Measurements from ENCODE around the gene GPR87. TPM values are rescaled to one million over a fixed set of nuclear protein-coding genes. Genes with fewer than 3 reads are reported as not detected.

Gene GPR87
- total RNA-seq, 4 donors from 2014 or later, result not detected

- Histone ChIP-seq H3K27ac (no peak overlapping the region), H3K27me3 (no peaks in the 10 kb centered on the region), H3K36me3 (no peaks in the 10 kb centered on the region), H3K9me3 (no peaks in the 10 kb centered on the region), H3K4me1 (no peaks in the 10 kb centered on the region), H3K4me3 (no peak overlapping the region)
- intact Hi-C loops (cut with DNase I; ENCODE audit: low total_unique reads), result no loop called here
- DNase-seq, result no peak
- in situ Hi-C loops (cut with MboI; ENCODE audit: low pct_ligation_motif_present in 1 of 4, low pct_unique_long_range_greater_than_20kb in 1 of 4, low sequenced_read_pairs in 3 of 4), result loop anchor here in 1 of 4 donors (25.0 kb wide), 1 partner anchor 531 kb away; the partner anchor contains the start of gene SIAH2
- TF ChIP-seq CTCF (IDR thresholded peaks at IDR 0.05) (no peak), EP300 (IDR thresholded peaks at IDR 0.05; ENCODE audit: low read depth) (no peak), POLR2AphosphoS5 (IDR thresholded peaks at IDR 0.05) (no peak), POLR2A (IDR thresholded peaks at IDR 0.05) (no peak)
- WGBS, 2 donors (ENCODE audit: low coverage in 1 of 2), result 37 to 48% methylated on average over 6 of the region's 6 CpGs
These were observed 23.5 kb downstream of the GPR87 start for GRCh38 chr3:151293127-151293526.

- 58 to 61% methylated on average over 3 of the region's 3 CpGs for WGBS, 2 donors (ENCODE audit: low coverage in 1 of 2)
- Histone ChIP-seq H3K4me3 (no peak overlapping the region), H3K36me3 (no peaks in the 10 kb centered on the region), H3K9me3 (no peaks in the 10 kb centered on the region), H3K27me3 (no peaks in the 10 kb centered on the region), H3K27ac (no peak overlapping the region), H3K4me1 (no peaks in the 10 kb centered on the region)
- in situ Hi-C loops (cut with MboI; ENCODE audit: low pct_ligation_motif_present in 1 of 4, low pct_unique_long_range_greater_than_20kb in 1 of 4, low sequenced_read_pairs in 3 of 4), result loop anchor here in 1 of 4 donors (25.0 kb wide), 1 partner anchor 528 kb away; the partner anchor contains the start of gene SIAH2
- DNase-seq, result no peak
- intact Hi-C loops (cut with DNase I; ENCODE audit: low total_unique reads), result no loop called here
- TF ChIP-seq EP300 (IDR thresholded peaks at IDR 0.05; ENCODE audit: low read depth) (no peak), CTCF (IDR thresholded peaks at IDR 0.05) (peak in 2 of 5 experiments; percentile 9 to 16)
These were observed 25.9 kb downstream of the GPR87 start for GRCh38 chr3:151290673-151291072.

GRCh38 chr3:151289445-151289844 lies 27.2 kb downstream of the GPR87 start:
- in situ Hi-C loops (cut with MboI; ENCODE audit: low pct_ligation_motif_present in 1 of 4, low pct_unique_long_range_greater_than_20kb in 1 of 4, low sequenced_read_pairs in 3 of 4), result loop anchor here in 3 of 4 donors (5.0 to 25.0 kb wide), 4 partner anchors 65 to 527 kb away; partner anchors contain the start of gene SIAH2 (in 1 of the 3)
- intact Hi-C loops (cut with DNase I; ENCODE audit: low total_unique reads), result no loop called here
- no peak for TF ChIP-seq EP300 (IDR thresholded peaks at IDR 0.05; ENCODE audit: low read depth)
- TF ChIP-seq POLR2AphosphoS5 (IDR thresholded peaks at IDR 0.05), result no peak
- no peak for TF ChIP-seq POLR2A (IDR thresholded peaks at IDR 0.05)
- no peak for TF ChIP-seq CTCF (IDR thresholded peaks at IDR 0.05)

GRCh38 chr3:151285940-151286339 lies 30.7 kb downstream of the GPR87 start:
- Histone ChIP-seq H3K36me3 (no peaks in the 10 kb centered on the region), H3K4me3 (no peak overlapping the region), H3K4me1 (peaks cover 0 to 15% (median 8%) of the 10 kb centered on the region in 4 donors), H3K27me3 (no peaks in the 10 kb centered on the region), H3K9me3 (no peaks in the 10 kb centered on the region), H3K27ac (no peak overlapping the region)
- in situ Hi-C loops (cut with MboI; ENCODE audit: low pct_ligation_motif_present in 1 of 4, low pct_unique_long_range_greater_than_20kb in 1 of 4, low sequenced_read_pairs in 3 of 4), result loop anchor here in 3 of 4 donors (5.0 to 25.0 kb wide), 4 partner anchors 61 to 524 kb away; partner anchors contain the start of gene SIAH2 (in 1 of the 3)
- intact Hi-C loops (cut with DNase I; ENCODE audit: low total_unique reads), result no loop called here
- TF ChIP-seq POLR2AphosphoS5 (IDR thresholded peaks at IDR 0.05) (no peak), POLR2A (IDR thresholded peaks at IDR 0.05) (no peak), EP300 (IDR thresholded peaks at IDR 0.05; ENCODE audit: low read depth) (no peak), CTCF (IDR thresholded peaks at IDR 0.05) (no peak)
- no peak for DNase-seq
- WGBS, 2 donors (ENCODE audit: low coverage in 1 of 2), result 70% methylated on average over 1 of the region's 1 CpG; no CpG with 5 or more reads in 1 of the 2 donors

More at GRCh38 chr3:151289445-151289844, 27.2 kb downstream of the GPR87 start:
- peaks cover 0 to under 1% (median under 1%) of the 10 kb centered on the region in 4 donors for H3K4me1 ChIP-seq
- WGBS, 2 donors (ENCODE audit: low coverage in 1 of 2), result 13 to 90% methylated on average over 3 of the region's 3 CpGs
- no peaks in the 10 kb centered on the region for H3K27me3 ChIP-seq
- no peak overlapping the region for H3K4me3 ChIP-seq
- DNase-seq, result no peak
- H3K36me3 ChIP-seq, result no peaks in the 10 kb centered on the region
- no peaks in the 10 kb centered on the region for H3K9me3 ChIP-seq
- no peak overlapping the region for H3K27ac ChIP-seq
